Measurements from ENCODE around the gene UBAC1. TPM values are rescaled to one million over a fixed set of nuclear protein-coding genes. Genes with fewer than 3 reads are reported as not detected.

UBAC1 gene
- total RNA-seq, 6 experiments from 2014 or later, result 27.9 to 33.6 (median 31.2) TPM

DNA sequence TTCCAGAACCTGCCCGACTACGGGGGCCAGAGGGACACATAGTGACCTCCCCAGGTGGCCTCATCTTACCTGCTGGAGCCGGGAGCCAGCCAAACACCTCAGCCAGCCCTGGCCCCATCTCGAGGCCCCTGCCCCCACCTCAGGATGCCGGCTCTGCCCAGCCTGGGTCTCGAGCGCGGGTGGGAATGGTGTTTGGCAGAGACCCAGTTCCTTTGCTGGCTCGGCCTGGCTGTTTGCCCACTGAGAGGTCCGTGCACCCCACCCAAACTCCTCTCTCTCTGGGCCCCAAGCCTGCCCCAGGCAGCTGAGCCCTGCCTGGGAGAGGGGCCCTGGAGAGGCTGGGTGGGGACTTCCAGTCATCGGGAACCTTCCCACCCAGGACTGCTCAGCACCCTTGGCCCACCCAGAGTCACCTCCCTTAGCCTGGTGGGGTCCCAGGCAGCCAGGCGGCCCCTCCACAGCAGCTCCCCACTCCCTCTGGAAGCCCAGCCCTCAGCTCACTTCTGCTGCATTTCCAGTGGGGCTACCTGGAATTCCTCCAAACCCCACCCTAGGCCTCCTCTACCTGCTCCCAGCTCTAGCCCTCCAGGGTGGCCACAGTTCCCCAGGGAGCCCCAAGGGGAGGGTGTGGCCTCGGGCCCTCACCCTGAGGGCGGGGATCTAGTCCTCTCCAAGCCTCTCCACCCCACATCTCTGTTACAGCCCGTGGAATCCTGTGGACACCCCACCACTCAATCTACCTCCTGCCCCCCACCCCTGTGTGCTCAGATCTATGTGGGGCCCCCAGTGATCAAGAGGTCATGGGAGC is 42.4 kb upstream of the UBAC1 start:
- Mint-ChIP-seq H3K36me3 (ENCODE audit: low read depth) (peaks cover 11% of the 10 kb centered on the region), H3K27me3 (ENCODE audit: insufficient read depth) (peaks cover 4% of the 10 kb centered on the region), H3K9me3 (no peaks in the 10 kb centered on the region), H3K27ac (no peak overlapping the region), H3K4me1 (ENCODE audit: low read depth) (peaks cover 17% of the 10 kb centered on the region), H3K4me3 (no peak overlapping the region)
- DNase-seq, result no peak
- TF ChIP-seq, protein P1, sequence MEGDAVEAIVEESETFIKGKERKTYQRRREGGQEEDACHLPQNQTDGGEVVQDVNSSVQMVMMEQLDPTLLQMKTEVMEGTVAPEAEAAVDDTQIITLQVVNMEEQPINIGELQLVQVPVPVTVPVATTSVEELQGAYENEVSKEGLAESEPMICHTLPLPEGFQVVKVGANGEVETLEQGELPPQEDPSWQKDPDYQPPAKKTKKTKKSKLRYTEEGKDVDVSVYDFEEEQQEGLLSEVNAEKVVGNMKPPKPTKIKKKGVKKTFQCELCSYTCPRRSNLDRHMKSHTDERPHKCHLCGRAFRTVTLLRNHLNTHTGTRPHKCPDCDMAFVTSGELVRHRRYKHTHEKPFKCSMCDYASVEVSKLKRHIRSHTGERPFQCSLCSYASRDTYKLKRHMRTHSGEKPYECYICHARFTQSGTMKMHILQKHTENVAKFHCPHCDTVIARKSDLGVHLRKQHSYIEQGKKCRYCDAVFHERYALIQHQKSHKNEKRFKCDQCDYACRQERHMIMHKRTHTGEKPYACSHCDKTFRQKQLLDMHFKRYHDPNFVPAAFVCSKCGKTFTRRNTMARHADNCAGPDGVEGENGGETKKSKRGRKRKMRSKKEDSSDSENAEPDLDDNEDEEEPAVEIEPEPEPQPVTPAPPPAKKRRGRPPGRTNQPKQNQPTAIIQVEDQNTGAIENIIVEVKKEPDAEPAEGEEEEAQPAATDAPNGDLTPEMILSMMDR (IDR thresholded peaks at IDR 0.05), result no peak

- Mint-ChIP-seq H3K36me3 (ENCODE audit: low read depth) (peaks cover 9% of the 10 kb centered on the region), H3K27ac (no peak overlapping the region), H3K27me3 (ENCODE audit: insufficient read depth) (peaks cover 4% of the 10 kb centered on the region), H3K9me3 (no peaks in the 10 kb centered on the region), H3K4me1 (ENCODE audit: low read depth) (peaks cover 9% of the 10 kb centered on the region), H3K4me3 (no peak overlapping the region)
- no peak for DNase-seq
- TF ChIP-seq, protein P1 (IDR thresholded peaks at IDR 0.05), result no peak
These were observed 41.7 kb upstream of the UBAC1 start for GRCh38 chr9:136002881-136003280.

DNA sequence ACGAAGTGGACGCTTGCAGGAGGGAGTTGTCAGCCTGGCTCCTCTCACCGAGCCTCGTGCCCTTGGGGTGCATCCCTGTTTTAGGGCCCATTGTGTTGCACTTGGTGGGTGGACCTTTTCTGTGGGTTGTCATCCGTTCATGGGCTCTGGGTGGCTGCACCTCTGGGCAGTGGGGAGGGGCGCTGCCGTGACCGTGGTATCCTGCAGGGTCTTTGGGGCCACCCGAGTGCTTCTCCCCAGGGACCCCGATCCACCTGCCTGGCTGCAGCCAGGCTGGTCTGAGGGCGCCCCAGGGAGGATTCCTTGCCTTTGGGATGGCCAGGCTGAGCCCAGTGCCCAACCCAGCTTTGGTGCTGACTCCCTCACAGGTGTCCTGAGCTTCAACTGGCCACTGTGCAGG is 41.0 kb upstream of the UBAC1 start:
- H3K4me1 Mint-ChIP-seq (ENCODE audit: low read depth), result peaks cover 3% of the 10 kb centered on the region
- peaks cover 9% of the 10 kb centered on the region for H3K27me3 Mint-ChIP-seq (ENCODE audit: insufficient read depth)
- H3K36me3 Mint-ChIP-seq (ENCODE audit: low read depth), result peaks cover 2% of the 10 kb centered on the region
- no peaks in the 10 kb centered on the region for H3K9me3 Mint-ChIP-seq
- no peak for DNase-seq
- H3K4me3 Mint-ChIP-seq, result no peak overlapping the region
- TF ChIP-seq, protein P1 (IDR thresholded peaks at IDR 0.05), result no peak
- H3K27ac Mint-ChIP-seq, result no peak overlapping the region

DNA sequence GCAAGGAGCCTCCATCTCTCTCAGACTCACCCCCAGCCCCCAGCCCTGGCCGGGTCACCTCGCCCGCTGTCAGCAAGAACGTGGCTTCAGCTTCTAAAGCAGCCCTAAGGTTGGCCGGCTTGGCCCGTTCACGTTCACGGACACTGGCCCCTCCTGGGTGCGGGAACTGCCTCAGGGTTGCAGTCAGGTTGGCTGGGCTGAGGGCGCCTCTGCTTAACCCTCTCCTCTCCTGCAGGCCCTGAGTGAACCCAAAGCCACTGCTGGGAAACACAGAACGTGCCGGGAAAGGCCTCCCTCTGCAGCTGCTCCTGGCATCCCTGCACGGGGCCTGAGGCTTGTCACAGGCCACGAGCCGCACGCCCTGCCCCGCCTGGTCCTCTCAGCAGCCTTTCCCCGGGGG is 40.1 kb upstream of the UBAC1 start:
- TF ChIP-seq, protein P1 (IDR thresholded peaks at IDR 0.05), result no peak
- Mint-ChIP-seq H3K9me3 (no peaks in the 10 kb centered on the region), H3K27ac (no peak overlapping the region), H3K27me3 (ENCODE audit: insufficient read depth) (peaks cover 9% of the 10 kb centered on the region), H3K4me1 (ENCODE audit: low read depth) (no peaks in the 10 kb centered on the region), H3K36me3 (ENCODE audit: low read depth) (no peaks in the 10 kb centered on the region), H3K4me3 (no peak overlapping the region)
- DNase-seq, result no peak

GRCh38 chr9:135998410-135999071 is 37.4 kb upstream of the UBAC1 start:
- TF ChIP-seq, protein P1 (IDR thresholded peaks at IDR 0.05), result no peak
- H3K4me3 Mint-ChIP-seq, result no peak overlapping the region
- no peaks in the 10 kb centered on the region for H3K9me3 Mint-ChIP-seq
- peaks cover 9% of the 10 kb centered on the region for H3K27me3 Mint-ChIP-seq (ENCODE audit: insufficient read depth)
- no peak overlapping the region for H3K27ac Mint-ChIP-seq
- no peak for DNase-seq
- no peaks in the 10 kb centered on the region for H3K4me1 Mint-ChIP-seq (ENCODE audit: low read depth)
- no peaks in the 10 kb centered on the region for H3K36me3 Mint-ChIP-seq (ENCODE audit: low read depth)
